ACHN (cell line): Measurements from ENCODE around the gene PLCB1.

Experiments
- DNase-seq: peaks from one replicate; pipeline ENCODE4 v3.0.0-alpha.2; 2015
- in situ Hi-C: cut with HindIII; loops from 2 replicates; pipeline ENCODE4 v1.10.0; 2017; ENCODE audit warnings: low sequenced_read_pairs, low pct_ligation_motif_present, low pct_unique_long_range_greater_than_20kb

Gene PLCB1

DNA sequence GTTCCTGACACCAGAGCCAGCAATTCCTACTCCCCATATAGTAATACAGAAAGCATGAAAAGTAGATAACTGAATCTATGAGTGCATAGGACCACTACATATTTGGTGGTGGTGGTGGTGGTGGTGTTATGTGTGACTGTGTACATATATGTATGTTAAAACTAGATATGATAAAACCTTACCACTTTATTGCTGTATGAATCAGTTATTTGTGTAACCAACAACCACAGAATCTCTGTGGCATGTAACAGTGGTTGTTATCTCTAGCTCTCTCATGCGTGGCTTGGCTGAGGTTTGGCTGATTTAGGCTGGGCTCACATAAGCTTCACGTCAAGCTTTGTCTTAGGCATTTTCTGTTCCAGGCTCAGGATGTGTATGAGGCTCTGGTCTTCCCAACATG, 55.7 kb downstream of the PLCB1 start:
- in situ Hi-C loops = no loop called here

DNA sequence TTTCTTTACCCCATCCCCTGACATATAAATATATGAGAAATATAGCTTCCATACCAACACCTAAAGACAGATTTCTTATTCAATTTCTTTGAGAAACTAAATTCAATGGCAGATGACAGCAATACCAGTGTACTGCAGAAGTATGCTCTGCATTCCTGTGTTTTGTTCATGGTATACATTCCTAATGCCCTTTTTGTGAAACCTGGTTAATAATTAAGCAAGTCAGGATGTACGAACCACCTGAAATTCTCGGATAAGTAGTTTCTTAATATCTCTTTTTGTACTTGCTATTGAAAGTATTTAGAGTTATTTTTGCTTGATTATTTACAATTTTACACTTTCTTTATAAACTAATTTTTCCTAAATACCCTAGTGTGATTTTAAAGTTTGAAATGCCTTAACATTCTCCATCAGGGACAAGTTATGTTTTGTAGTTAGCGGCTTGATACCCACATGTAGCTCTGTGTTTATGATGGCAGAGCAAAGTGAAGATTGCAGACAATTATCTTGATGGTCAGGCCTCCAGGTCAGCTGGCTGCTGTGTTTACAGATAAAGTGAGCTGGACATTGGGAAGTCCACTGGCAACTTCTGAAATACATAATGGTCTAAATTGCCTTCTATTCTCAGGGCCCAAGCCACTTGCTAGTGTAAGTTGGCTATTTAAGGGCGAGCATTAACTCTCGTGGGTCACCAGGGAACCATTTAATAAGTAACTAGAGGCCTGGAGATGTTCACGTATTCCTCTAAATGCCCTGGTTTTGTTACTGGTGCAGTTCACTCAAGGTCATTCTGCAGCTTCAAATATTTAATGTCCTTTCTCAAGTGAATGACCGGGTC, 58.2 kb downstream of the PLCB1 start:
- in situ Hi-C loops = no loop called here
- DNase-seq = no peak

More for the DNA sequence above, 55.7 kb downstream of the PLCB1 start:
- no peak for DNase-seq

DNA sequence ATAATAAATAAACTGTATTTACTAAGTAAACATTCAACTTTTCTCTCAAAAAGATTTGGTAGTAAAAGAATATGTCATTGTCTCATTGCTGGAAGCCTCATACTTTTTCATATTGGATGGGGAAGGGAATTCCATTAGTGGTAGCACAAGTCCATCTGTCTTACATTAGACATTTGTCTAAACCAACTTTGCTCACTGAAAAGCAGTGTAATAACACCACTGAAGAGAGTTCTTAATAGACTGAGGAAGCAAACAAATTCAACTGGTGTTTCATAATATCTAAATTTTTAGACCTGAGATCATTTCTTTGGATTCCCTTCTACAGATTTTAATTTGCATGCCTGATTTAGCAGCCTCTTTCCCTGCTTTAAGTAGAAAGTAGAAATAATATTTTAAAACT, 62.7 kb downstream of the PLCB1 start:
- in situ Hi-C loops = no loop called here
- no peak for DNase-seq

DNA sequence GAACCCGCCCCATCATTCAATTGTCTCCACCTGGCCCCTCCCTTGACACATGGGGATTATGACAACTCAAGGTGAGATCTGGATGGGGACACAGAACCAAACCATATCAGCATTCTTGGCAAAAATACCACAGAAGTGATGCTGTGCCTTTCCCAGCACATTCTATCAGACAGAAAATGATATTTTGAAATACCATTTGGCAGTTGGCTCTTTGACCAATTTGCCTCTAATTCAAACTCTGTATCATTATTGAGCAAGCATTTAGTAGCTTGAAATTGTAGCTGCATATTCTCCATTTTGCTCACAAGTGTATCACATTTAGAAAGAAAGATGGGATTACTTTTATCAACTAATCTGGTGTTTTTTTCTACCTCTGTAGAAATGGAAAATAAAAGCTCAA, 64.0 kb downstream of the PLCB1 start:
- in situ Hi-C loops = no loop called here
- DNase-seq = no peak

DNA sequence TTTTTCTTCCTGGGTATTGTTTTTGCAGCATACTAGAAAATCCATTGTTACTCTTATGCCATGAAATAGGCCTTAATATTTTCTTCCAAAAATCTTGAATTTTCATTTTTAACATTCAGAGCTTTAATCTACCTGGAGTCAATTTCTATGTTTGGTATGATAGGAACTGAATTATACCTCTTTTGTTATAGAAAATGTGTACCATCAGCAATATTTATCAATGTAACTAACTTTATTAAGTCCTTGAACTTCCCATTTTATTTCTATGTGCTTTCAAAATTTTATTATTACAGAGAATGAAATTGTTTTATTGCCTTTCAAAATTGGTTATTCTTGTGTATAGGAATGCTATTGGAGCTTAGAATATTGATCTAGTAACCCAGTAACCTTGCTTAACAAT, 68.2 kb downstream of the PLCB1 start:
- DNase-seq = no peak
- in situ Hi-C loops = no loop called here

DNA sequence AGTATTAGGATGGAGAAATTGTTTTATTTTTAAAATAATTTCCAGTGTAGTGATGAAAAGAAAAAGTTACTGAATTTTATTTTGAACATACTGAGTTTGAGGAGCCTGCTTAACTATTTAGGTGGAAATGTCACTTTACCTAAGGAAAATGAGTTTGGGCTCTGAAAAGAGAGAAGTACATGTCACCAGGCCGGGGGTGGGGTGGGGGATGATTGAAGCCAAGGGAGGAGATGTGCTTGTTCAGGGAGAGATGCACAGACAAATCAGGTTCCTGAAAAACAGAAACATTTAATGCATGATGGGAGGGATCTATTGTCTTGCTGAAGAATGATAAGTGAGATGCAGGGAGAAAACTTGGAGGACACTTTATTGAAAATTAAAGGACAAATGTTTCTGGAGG, 71.3 kb downstream of the PLCB1 start:
- no peak for DNase-seq
- in situ Hi-C loops = no loop called here

DNA sequence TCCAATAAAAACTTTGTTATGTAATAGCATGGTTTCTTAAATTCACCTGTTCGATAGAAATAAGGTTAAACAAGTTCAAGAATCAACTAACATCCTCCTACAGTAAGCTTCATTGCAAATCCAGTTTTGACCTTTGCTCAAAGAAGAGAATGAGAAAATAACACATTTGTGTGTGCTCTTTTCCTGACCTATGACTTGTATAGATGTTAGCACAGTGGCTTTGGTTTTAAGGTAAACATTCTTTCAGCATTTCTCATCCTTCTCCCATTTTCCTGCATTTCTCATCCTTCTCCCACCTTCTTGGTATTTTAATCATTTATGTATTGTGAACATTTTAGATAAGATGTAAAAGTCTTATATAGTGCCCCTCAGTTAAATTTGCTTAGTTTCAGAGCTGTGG, 73.9 kb downstream of the PLCB1 start:
- in situ Hi-C loops = no loop called here
- DNase-seq = no peak

DNA sequence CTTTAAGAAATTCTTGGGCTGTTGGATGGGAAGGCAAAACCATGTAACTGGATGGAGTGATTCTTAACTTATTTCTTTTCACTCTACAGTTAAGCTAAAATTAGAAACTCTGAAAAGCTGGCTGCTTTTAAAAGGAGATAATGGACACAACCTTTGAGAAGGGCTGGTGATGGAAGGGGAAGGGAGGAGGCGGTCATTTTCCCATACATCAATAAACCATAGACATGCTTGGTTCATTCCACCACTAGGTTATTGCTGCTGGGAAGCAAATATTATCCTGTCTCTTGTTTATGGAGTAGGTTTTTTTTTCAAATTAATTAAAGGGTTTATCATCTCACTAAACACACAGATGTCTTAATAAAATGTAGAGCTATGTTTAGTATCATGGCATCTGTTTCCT, 76.2 kb downstream of the PLCB1 start:
- no peak for DNase-seq
- in situ Hi-C loops = no loop called here

DNA sequence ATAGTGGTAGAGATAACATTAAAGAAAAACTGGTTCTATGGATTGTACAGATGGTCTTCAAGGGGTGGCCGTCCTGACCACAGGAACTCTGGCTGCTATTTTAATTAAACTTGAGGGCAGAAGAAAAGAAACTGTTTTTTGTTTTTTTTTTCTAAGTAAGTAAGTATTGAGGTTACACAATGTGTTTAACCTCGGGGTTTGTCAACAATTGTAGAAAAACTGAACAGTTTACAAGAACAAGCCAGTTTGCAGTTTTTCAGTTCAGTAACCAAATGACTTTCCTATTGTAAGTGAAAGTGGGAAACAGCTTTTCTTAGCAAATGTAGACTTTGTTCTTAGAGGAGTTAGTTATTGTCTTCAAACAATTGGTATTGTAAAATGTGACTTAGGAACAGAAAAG, 77.0 kb downstream of the PLCB1 start:
- in situ Hi-C loops = no loop called here
- DNase-seq = no peak

DNA sequence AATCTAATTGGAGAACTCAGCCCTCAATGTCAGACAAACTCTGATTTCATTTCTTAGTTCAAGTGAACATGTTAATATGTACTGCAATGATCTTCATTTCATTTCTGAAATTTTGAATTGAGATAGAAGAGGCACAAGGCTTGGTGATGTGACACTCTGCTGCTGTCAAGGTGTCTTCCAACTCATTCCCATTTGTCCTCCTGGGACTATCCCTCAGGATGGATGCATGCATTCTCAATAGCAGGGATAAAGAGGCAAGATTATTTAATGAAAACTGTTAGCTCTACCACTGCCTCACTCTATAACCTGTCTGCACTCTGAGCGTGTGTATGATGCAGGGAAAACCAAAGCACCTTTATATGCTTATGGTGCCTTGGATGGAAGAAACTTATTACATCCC, 78.7 kb downstream of the PLCB1 start:
- no peak for DNase-seq
- in situ Hi-C loops = no loop called here

DNA sequence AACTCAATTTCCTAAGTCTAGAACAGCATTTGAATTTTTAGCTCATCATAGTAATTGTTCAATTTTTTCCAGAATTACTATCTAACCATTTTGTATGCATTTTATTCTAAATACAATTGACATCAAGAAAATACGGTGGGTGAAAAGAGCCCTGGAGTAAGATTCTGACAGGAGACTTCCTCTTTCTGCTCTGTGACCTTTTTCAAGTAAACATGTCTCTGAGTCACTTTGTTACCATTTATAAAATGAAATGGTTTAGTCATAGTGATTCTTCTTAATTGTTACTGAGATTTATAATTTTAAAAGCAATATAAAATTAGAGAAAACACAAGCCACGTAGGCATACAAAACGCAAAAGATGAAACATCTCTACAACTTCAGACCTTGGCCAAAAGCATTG, 80.2 kb downstream of the PLCB1 start:
- in situ Hi-C loops = no loop called here

DNA sequence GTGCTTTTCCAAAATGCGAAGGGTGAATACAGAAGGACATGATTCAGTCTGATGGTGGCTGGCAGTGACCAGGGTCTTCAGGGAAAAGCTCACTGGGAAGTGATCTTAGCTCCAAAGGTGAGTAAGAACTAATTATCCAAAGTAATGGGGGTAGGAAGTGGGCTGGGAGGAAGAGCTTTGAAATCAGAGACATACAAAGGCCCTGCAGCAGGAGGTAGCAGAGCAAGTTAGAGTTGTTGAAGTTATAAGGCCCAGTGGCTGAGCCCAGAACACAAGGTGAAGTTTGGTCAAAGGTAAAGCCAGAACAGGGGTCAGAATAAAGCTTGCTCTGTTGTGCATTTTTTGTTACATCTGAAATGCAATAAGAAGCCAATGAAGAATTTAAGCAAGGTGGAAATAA, 81.2 kb downstream of the PLCB1 start:
- no peak for DNase-seq
- in situ Hi-C loops = no loop called here

More for the DNA sequence above, 80.2 kb downstream of the PLCB1 start:
- no peak for DNase-seq

DNA sequence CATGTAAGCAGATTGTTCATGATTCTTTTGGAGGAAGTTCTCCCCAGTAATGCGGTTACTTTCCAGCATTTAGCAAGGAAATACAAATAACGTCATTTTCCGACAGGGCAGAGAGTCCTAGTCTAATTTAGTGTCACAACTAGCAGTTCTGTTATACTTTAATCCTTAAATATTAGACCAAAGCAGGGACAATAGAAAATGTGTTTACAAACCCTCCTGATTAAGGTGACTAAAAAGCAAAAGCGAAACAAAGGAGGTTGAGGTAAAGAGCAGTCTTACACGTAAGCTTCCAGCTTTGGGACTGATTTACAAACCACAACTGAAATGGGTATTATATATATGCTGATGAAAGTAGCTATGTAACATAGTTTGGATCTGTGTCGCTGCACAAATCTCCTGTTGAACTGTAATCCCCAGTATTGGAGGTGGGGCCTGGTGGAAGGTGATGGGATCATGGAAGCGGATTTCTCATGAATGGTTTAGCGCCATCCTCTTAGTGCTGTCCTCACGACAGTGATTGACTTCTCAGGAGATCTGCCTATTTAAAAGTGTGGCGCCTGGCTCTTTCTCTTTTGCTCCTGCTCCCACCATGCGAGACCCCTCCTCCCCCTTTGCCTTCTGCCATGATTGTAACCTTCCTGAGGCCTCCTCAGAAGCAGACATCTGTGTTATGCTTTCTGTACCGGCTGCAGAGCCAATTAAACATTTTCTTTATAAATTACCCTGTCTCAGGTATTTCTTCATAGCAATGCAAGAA, 81.9 kb downstream of the PLCB1 start:
- DNase-seq = no peak
- in situ Hi-C loops = no loop called here

DNA sequence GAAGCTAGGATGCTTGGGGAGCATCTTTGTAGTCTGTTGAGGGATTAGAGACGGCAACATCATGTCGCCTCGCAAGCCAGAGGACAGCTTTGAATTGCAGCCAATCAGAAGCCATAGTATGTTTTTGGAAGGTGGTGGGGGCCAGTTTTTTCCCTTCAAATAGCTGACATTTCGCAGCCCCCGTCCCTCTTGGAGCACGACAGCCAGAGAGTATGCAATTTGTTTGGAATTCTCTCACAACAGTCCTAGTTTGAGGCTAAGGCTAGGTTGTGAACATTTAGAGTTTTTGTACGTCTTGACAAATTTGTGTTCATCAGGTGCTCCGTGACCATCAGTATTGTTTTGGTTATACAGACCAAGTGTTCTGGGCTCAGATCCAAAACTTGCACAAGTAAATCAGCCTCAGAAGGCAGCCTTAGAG, 83.3 kb downstream of the PLCB1 start:
- in situ Hi-C loops = no loop called here
- no peak for DNase-seq

DNA sequence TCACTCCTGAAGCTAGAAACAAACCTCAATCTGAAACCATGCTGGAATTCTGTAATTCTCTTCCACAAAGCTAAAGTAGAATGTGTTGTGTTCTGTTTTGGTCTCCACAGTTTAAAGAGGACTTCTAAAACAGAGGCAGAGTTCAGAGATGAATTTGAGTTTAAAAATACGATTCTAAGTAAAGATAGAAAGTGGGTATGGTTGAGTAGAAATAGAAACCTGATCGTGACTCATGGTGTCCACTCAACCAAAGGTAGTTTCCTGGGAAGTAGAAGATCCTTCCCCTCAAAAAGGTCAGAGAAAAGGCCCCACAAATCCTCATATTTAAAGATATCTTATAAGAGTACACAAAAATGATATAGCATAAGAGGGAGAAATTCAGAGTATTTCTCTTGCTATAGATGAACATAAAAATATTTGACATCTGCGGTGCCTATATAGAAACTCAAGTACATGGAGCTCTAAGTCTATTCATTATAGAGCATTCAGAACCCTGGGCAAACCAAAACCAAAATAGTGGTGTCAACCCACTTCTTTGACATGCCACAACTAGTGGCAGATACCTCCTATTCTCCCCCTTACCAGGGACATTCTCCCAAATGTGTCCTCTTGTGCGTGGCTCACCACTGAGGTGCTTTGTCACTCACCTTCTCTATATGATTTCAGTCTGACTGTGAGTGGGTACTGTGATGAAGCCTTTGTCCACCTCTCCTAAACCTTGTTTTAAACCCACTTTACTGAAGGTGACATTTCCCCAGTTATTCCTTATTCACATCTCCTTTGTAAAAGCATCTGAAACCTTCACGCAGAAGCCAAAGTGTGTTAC, 84.5 kb downstream of the PLCB1 start:
- no peak for DNase-seq
- in situ Hi-C loops = no loop called here

DNA sequence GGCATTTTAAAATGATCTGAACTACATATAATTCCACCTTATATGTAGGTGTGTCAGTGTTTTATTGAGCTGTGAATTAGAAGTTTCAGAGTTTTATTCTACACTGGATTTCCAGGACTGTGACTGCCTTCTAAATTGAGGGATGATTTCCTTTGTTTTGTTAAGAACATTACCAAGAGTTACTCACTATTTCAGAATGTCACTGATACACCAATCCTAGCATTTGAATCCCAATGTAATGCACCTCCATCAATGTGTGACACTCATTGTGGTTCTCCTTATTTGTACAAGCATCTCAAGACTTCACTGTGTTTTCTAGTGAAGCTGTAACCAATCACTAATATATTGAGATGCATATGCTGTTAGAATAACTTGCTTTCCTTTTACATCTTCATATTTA, 86.8 kb downstream of the PLCB1 start:
- no peak for DNase-seq

DNA sequence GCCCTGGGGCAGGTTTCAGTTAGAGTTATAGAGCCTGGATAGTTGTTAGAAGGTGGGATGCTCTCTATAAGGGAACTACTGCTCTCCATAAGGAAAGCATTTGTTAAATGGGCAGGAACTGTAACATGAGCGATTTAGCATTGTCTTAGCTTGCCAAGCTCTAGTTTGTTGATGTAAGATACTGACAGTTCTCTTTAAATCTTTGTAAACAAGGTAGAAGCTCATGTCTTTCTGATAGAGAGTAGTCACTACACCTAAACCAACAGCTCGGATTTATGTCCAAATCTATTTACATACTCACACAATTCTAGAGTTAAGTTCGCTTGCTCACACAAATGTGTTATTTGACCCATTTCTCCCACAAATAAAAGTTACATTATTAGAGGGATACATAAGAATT, 87.3 kb downstream of the PLCB1 start:
- in situ Hi-C loops = no loop called here
- DNase-seq = no peak

More for the DNA sequence above, 86.8 kb downstream of the PLCB1 start:
- in situ Hi-C loops = no loop called here

DNA sequence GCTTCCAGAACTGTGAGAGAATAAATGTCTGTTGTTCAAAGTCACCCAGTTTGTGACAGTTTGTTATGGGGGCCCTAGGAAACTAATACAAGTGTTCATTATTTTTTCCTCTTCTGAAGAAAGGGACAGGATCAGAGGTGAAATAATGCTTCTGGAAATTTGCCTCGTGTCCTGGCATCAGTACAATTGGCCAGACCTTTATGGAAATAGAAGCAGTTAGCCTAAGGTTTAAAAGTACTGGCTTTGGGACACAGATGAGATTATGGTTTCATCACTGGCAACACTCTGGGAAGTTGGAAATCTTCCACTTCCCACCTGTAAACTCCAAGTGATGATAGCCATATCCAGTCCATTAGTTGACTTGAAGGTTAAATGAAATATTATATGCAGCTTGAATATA, 88.7 kb downstream of the PLCB1 start:
- in situ Hi-C loops = no loop called here
- DNase-seq = no peak

DNA sequence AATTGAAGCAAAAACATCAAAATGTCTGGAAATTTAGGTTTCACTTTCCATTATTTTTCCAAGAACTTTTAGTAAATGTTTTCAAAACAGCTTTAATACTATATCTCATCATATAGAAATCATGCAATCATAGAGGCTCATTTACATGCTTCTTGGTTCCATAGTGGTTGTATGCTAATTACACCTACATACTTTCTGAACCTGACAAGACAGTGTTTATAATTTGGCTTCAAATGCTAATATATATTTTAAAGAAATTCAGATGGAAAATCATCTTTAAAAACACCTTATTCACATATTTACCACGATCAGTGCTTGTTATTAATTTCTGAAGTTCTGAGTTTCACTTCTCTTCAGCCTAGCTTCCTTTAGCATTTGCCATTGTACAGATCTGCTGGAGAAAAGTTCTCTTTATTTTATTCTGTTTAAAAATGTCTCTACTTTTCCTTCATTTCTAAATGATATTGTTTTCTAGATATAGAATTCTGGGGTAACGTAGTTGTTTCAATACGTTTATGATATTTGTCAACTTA, 89.9 kb downstream of the PLCB1 start:
- in situ Hi-C loops = no loop called here
- no peak for DNase-seq
